ENCODE data around the gene MVP.

DNA sequence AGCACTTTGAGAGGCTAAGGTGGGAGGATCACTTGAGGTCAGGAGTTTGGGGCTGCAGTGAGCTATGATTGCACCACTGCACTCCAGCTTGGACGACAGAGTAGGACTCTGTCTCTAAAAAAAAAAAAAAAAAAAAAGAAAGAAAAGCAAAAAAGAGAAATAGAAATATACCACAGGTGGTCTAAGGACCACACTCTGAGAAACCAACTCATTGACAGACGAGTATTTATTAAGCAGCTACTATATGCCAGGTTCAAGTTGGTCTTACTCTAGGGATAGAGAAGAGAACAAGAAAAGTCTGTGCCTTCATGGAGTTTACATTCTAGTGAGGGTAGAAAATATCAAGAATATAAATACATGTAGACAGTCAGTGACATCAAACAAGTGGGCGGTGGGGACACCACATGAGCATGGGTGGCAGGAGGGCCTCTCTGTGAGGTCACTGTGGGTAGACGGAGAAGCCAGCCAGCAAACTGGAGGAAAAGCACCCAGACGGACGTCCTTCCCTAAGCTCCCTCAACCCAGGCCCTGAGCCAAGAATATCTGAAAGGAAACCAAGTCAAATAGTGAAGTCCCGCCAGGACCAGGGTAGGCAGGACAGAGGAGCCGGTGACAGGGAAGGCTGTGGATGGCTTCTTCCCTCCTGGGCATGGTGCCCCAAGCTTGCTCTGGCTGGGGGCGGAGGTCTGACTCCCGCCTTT is 38.0 kb downstream of the MVP start:
- TF ChIP-seq, protein P1, sequence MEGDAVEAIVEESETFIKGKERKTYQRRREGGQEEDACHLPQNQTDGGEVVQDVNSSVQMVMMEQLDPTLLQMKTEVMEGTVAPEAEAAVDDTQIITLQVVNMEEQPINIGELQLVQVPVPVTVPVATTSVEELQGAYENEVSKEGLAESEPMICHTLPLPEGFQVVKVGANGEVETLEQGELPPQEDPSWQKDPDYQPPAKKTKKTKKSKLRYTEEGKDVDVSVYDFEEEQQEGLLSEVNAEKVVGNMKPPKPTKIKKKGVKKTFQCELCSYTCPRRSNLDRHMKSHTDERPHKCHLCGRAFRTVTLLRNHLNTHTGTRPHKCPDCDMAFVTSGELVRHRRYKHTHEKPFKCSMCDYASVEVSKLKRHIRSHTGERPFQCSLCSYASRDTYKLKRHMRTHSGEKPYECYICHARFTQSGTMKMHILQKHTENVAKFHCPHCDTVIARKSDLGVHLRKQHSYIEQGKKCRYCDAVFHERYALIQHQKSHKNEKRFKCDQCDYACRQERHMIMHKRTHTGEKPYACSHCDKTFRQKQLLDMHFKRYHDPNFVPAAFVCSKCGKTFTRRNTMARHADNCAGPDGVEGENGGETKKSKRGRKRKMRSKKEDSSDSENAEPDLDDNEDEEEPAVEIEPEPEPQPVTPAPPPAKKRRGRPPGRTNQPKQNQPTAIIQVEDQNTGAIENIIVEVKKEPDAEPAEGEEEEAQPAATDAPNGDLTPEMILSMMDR (IDR thresholded peaks at IDR 0.05), result no peak
- no peak for TF ChIP-seq EP300 (IDR thresholded peaks at IDR 0.05)

All from tibial nerve (tissue), 4 donors.